HL-60 (cell line): Measurements from ENCODE around the gene ATP2B2.

Experiments
- POLR2AphosphoS5 ChIP-seq: IDR thresholded peaks from 2 replicates; pipeline ENCODE4 v1.6.1; 2012; ENCODE audit warnings: low read depth
- TF ChIP-seq, protein P1 (sequence below): IDR thresholded peaks from 2 replicates; pipeline ENCODE4 v1.6.1; 2012; ENCODE audit warnings: low read depth; ENCODE audit not compliant: insufficient replicate concordance
- TF ChIP-seq, protein P2 (sequence below): IDR thresholded peaks from one replicate; pipeline ENCODE4 v1.5.1; 2011; ENCODE audit warnings: low read length, control low read depth, inconsistent platforms; ENCODE audit not compliant: insufficient read depth

DNA sequence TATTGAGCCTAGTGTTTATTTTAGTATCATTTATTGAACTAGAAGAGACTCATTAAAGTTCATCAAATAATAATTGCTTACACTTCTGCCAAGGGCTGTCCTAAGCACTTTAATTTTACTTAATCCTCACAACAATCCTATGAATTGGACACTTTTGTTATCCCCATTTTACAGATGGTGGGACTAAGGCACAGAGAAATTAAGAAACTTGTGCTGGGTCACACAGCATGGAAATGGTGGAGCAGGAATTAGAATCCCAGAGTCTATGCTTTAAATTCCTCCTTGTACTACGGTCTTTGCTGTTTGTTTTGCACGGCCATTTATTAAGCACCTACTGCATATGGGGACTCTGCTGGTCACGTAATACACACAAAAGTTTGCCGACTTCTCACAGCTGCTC, 7.9 kb downstream of the ATP2B2 start:
- TF ChIP-seq, protein P1, sequence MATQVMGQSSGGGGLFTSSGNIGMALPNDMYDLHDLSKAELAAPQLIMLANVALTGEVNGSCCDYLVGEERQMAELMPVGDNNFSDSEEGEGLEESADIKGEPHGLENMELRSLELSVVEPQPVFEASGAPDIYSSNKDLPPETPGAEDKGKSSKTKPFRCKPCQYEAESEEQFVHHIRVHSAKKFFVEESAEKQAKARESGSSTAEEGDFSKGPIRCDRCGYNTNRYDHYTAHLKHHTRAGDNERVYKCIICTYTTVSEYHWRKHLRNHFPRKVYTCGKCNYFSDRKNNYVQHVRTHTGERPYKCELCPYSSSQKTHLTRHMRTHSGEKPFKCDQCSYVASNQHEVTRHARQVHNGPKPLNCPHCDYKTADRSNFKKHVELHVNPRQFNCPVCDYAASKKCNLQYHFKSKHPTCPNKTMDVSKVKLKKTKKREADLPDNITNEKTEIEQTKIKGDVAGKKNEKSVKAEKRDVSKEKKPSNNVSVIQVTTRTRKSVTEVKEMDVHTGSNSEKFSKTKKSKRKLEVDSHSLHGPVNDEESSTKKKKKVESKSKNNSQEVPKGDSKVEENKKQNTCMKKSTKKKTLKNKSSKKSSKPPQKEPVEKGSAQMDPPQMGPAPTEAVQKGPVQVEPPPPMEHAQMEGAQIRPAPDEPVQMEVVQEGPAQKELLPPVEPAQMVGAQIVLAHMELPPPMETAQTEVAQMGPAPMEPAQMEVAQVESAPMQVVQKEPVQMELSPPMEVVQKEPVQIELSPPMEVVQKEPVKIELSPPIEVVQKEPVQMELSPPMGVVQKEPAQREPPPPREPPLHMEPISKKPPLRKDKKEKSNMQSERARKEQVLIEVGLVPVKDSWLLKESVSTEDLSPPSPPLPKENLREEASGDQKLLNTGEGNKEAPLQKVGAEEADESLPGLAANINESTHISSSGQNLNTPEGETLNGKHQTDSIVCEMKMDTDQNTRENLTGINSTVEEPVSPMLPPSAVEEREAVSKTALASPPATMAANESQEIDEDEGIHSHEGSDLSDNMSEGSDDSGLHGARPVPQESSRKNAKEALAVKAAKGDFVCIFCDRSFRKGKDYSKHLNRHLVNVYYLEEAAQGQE, result no peak
- TF ChIP-seq, protein P2, sequence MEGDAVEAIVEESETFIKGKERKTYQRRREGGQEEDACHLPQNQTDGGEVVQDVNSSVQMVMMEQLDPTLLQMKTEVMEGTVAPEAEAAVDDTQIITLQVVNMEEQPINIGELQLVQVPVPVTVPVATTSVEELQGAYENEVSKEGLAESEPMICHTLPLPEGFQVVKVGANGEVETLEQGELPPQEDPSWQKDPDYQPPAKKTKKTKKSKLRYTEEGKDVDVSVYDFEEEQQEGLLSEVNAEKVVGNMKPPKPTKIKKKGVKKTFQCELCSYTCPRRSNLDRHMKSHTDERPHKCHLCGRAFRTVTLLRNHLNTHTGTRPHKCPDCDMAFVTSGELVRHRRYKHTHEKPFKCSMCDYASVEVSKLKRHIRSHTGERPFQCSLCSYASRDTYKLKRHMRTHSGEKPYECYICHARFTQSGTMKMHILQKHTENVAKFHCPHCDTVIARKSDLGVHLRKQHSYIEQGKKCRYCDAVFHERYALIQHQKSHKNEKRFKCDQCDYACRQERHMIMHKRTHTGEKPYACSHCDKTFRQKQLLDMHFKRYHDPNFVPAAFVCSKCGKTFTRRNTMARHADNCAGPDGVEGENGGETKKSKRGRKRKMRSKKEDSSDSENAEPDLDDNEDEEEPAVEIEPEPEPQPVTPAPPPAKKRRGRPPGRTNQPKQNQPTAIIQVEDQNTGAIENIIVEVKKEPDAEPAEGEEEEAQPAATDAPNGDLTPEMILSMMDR, result no peak
- TF ChIP-seq POLR2AphosphoS5, result no peak
